Activated B cell treated with CpG ODN at 0.5 μM for 24 hours (primary cell): Measurements from ENCODE around the gene FRMPD1. TPM values are rescaled to one million over a fixed set of nuclear protein-coding genes. Genes with fewer than 3 reads are reported as not detected.
"Not testable (repeated sequence)": the region's sequence is repeated elsewhere in the genome, so short reads cannot be mapped to it uniquely, and the experiment has no call there.

Experiments
- ATAC-seq: fragments of 200-7000 bp; cut with Tn5 transposase; one replicate; pipeline ENCODE4 v1.10.0; 2021; ENCODE audit warnings: low read depth, mild to moderate bottlenecking, moderate library complexity
- CTCF ChIA-PET: fragments of 350-600 bp; sonication (Branson Sonifier 250); formaldehyde crosslinking; loops from one replicate; lab custom pipeline; 2021; ENCODE audit warnings: antibody characterized with exemption; lab: Charles Lee
- POLR2A ChIA-PET: fragments of 350-600 bp; sonication (Branson Sonifier 250); formaldehyde crosslinking; loops from one replicate; lab custom pipeline; 2021; ENCODE audit warnings: antibody characterized with exemption; lab: Charles Lee
- DNase-seq: peaks from one replicate; pipeline ENCODE4 v3.0.0; 2022
- H3K27ac Mint-ChIP-seq: one replicate; pipeline ENCODE4 v1.8.0; 2020; ENCODE audit warnings: mixed read lengths
- H3K27me3 Mint-ChIP-seq: one replicate; pipeline ENCODE4 v1.8.0; 2021; ENCODE audit warnings: mixed read lengths
- H3K36me3 Mint-ChIP-seq: one replicate; pipeline ENCODE4 v1.8.0; 2021; ENCODE audit warnings: low read depth, mixed read lengths
- H3K4me1 Mint-ChIP-seq: one replicate; pipeline ENCODE4 v1.8.0; 2021; ENCODE audit warnings: mixed read lengths
- H3K4me3 Mint-ChIP-seq: one replicate; pipeline ENCODE4 v1.8.0; 2020; ENCODE audit warnings: mild to moderate bottlenecking, mixed read lengths
- H3K9me3 Mint-ChIP-seq: one replicate; pipeline ENCODE4 v1.8.0; 2020; ENCODE audit warnings: mixed read lengths
- intact Hi-C: fragments of 100-400 bp; cut with micrococcal nuclease; formaldehyde crosslinking; loops from one replicate; pipeline ENCODE4 v1.15.1; 2024
- total RNA-seq: library from RNA; stranded (reverse); gene quantifications from 2 replicates; pipeline ENCODE4 v1.2.3, GENCODE V29; 2022
- TF ChIP-seq, protein P1 (sequence below): fragments of 200-600 bp; IDR thresholded peaks from one replicate; pipeline ENCODE4 v1.8.0; 2022; ENCODE audit warnings: antibody characterized with exemption, mild to moderate bottlenecking

Gene FRMPD1
- total RNA-seq, 1 donor from 2014 or later: 0.07 TPM

DNA sequence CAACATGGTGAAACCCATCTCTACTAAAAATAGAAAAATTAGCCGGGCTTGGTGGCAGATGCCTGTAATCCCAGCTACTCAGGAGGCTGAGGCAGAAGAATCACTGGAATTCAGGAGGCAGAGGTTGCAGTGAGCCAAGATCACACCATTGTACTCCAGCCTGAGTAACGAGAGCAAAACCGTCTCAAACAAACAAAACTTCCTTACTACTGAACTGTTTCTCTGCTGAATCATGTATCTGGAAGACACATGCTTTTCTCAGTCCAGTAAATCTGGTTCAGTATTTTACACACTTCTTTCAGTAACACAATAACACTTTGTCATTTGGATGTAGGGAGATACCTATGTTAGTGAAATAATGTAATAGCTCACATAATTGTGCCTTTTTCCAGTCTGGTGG lies 110.8 kb downstream of the FRMPD1 start:
- ATAC-seq (no peak), DNase-seq (no peak)
- no peak overlapping the region for H3K4me3 Mint-ChIP-seq
- no peak overlapping the region for H3K27ac Mint-ChIP-seq
- intact Hi-C loops: no loop called here
- TF ChIP-seq, protein P1, sequence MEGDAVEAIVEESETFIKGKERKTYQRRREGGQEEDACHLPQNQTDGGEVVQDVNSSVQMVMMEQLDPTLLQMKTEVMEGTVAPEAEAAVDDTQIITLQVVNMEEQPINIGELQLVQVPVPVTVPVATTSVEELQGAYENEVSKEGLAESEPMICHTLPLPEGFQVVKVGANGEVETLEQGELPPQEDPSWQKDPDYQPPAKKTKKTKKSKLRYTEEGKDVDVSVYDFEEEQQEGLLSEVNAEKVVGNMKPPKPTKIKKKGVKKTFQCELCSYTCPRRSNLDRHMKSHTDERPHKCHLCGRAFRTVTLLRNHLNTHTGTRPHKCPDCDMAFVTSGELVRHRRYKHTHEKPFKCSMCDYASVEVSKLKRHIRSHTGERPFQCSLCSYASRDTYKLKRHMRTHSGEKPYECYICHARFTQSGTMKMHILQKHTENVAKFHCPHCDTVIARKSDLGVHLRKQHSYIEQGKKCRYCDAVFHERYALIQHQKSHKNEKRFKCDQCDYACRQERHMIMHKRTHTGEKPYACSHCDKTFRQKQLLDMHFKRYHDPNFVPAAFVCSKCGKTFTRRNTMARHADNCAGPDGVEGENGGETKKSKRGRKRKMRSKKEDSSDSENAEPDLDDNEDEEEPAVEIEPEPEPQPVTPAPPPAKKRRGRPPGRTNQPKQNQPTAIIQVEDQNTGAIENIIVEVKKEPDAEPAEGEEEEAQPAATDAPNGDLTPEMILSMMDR: no peak
- peaks cover 41% of the 10 kb centered on the region for H3K36me3 Mint-ChIP-seq
- CTCF ChIA-PET: no interaction called here
- no peaks in the 10 kb centered on the region for H3K9me3 Mint-ChIP-seq
- POLR2A ChIA-PET: no interaction called here
- H3K4me1 Mint-ChIP-seq: no peaks in the 10 kb centered on the region
- no peaks in the 10 kb centered on the region for H3K27me3 Mint-ChIP-seq

DNA sequence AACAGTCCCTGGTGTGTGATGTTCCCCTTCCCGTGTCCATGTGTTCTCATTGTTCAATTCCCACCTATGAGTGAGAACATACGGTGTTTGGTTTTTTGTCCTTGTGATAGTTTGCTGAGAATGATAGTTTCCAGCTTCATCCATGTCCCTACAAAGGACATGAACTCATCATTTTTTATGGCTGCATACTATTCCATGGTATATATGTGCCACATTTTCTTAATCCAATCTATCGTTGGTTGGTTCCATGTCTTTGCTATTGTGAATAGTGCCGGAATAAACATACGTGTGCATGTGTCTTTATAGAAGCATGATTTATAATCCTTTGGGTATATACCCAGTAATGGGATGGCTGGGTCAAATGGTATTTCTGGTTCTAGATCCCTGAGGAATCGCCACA lies 114.5 kb downstream of the FRMPD1 start:
- peaks cover 57% of the 10 kb centered on the region for H3K36me3 Mint-ChIP-seq
- H3K4me1 Mint-ChIP-seq, DNase-seq, intact Hi-C loops, H3K27ac Mint-ChIP-seq, CTCF ChIA-PET, POLR2A ChIA-PET, H3K4me3 Mint-ChIP-seq, H3K9me3 Mint-ChIP-seq, H3K27me3 Mint-ChIP-seq, ATAC-seq: not testable (repeated sequence)

DNA sequence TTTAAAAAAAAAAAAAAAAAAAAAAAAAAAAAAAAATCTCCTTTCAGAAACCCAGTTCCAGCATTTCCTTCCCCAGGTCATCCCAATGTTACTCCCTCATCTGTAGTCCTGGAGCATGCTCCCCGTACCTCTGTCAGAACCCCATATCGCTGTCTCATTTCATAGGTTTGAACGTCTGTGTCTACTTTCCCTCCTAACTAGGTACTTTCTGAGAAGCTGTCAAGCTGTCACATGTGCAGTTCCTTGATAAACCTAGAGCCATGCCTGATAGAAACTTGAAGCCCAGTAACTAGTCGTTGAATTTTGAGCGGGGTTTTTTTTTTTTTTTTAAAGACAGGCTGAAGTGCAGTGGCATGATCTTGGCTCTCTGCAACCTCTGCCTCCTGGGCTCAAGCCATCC lies 118.6 kb downstream of the FRMPD1 start:
- no peak overlapping the region for H3K27ac Mint-ChIP-seq
- H3K9me3 Mint-ChIP-seq: no peaks in the 10 kb centered on the region
- no peaks in the 10 kb centered on the region for H3K27me3 Mint-ChIP-seq
- TF ChIP-seq, protein P1: no peak
- H3K4me1 Mint-ChIP-seq: no peaks in the 10 kb centered on the region
- H3K36me3 Mint-ChIP-seq: peaks cover 58% of the 10 kb centered on the region
- ATAC-seq (no peak), DNase-seq (no peak)
- CTCF ChIA-PET: no interaction called here
- intact Hi-C loops: no loop called here
- POLR2A ChIA-PET: interaction anchor here (0.6 kb wide), 1 partner anchor 116 kb away, joined by 4 read pairs; no protein-coding TSS in a partner anchor
- no peak overlapping the region for H3K4me3 Mint-ChIP-seq

GRCh38 chr9:37769995-37770394 lies 119.2 kb downstream of the FRMPD1 start:
- Mint-ChIP-seq H3K27ac (no peak overlapping the region), H3K4me1 (no peaks in the 10 kb centered on the region), H3K9me3 (no peaks in the 10 kb centered on the region), H3K27me3 (no peaks in the 10 kb centered on the region), H3K36me3 (peaks cover 60% of the 10 kb centered on the region), H3K4me3 (no peak overlapping the region)
- ChIA-PET CTCF (no interaction called here), POLR2A (interaction anchor here (0.6 kb wide), 1 partner anchor 115 kb away, joined by 4 read pairs; no protein-coding TSS in a partner anchor)
- ATAC-seq (no peak), DNase-seq (no peak)
- intact Hi-C loops: loop anchor here (10.0 kb wide), 1 partner anchor 85 kb away; no protein-coding TSS in a partner anchor
- TF ChIP-seq, protein P1: no peak

GRCh38 chr9:37775216-37775919 lies 124.6 kb downstream of the FRMPD1 start:
- H3K27me3 Mint-ChIP-seq: no peaks in the 10 kb centered on the region
- peaks cover 72% of the 10 kb centered on the region for H3K36me3 Mint-ChIP-seq
- H3K27ac Mint-ChIP-seq: no peak overlapping the region

More at GRCh38 chr9:37775216-37775919, 124.6 kb downstream of the FRMPD1 start:
- Mint-ChIP-seq H3K9me3 (no peaks in the 10 kb centered on the region), H3K4me1 (no peaks in the 10 kb centered on the region), H3K4me3 (no peak overlapping the region)
- no peak for ATAC-seq
- TF ChIP-seq, protein P1: no peak
- DNase-seq: no peak
- ChIA-PET CTCF (no interaction called here), POLR2A (no interaction called here)
- intact Hi-C loops: loop anchor here (10.0 kb wide), 1 partner anchor 79 kb away; no protein-coding TSS in a partner anchor
